ENCODE results near the gene NUP205.
A peak's percentile ranks its signal among the peaks of the same experiment; 100 is the strongest.
"Not testable (repeated sequence)": the region's sequence is repeated elsewhere in the genome, so short reads cannot be mapped to it uniquely, and the experiment has no call there.

NUP205 gene

GRCh38 chr7:135618510-135618909, 60.8 kb downstream of the NUP205 start:
- Mint-ChIP-seq H3K4me3 (no peak overlapping the region), H3K27ac (no peak overlapping the region), H3K36me3 (ENCODE audit: insufficient read depth) (peaks cover 71% of the 10 kb centered on the region), H3K27me3 (no peaks in the 10 kb centered on the region), H3K4me1 (ENCODE audit: low read depth in 2 of 2) (no peaks in the 10 kb centered on the region), H3K9me3 (no peaks in the 10 kb centered on the region)
- no peak for ATAC-seq (replicated peaks)
- DNase-seq, result no peak

GRCh38 chr7:135620447-135620846, 62.7 kb downstream of the NUP205 start:
- Mint-ChIP-seq H3K9me3 (no peaks in the 10 kb centered on the region), H3K27ac (peak overlapping the region in 1 of 2 donors; percentile 38), H3K27me3 (no peaks in the 10 kb centered on the region), H3K4me3 (no peak overlapping the region), H3K36me3 (ENCODE audit: insufficient read depth) (peaks cover 80% of the 10 kb centered on the region), H3K4me1 (ENCODE audit: low read depth in 2 of 2) (no peaks in the 10 kb centered on the region)
- ATAC-seq (replicated peaks) (no peak), DNase-seq (no peak)

- Mint-ChIP-seq H3K4me3 (no peak overlapping the region), H3K4me1 (ENCODE audit: low read depth in 2 of 2) (no peaks in the 10 kb centered on the region), H3K36me3 (ENCODE audit: insufficient read depth) (peaks cover 81% of the 10 kb centered on the region), H3K9me3 (no peaks in the 10 kb centered on the region), H3K27ac (no peak overlapping the region), H3K27me3 (no peaks in the 10 kb centered on the region)
- DNase-seq (peak; percentile 8 to 11 (median 11)), ATAC-seq (replicated peaks) (peak; percentile 40)
Observed at GRCh38 chr7:135620980-135621850, 63.5 kb downstream of the NUP205 start.

GRCh38 chr7:135634191-135634878, 76.6 kb downstream of the NUP205 start:
- ATAC-seq (replicated peaks), result no peak
- Mint-ChIP-seq H3K4me1 (ENCODE audit: low read depth in 2 of 2) (no peaks in the 10 kb centered on the region), H3K36me3 (ENCODE audit: insufficient read depth) (peaks cover 69% of the 10 kb centered on the region), H3K27me3 (no peaks in the 10 kb centered on the region), H3K27ac (no peak overlapping the region), H3K4me3 (no peak overlapping the region), H3K9me3 (no peaks in the 10 kb centered on the region)
- DNase-seq, result no peak

GRCh38 chr7:135639690-135640089, 82.0 kb downstream of the NUP205 start:
- not testable (repeated sequence) for ATAC-seq (replicated peaks); DNase-seq; H3K27ac Mint-ChIP-seq; H3K9me3 Mint-ChIP-seq; H3K4me3 Mint-ChIP-seq; H3K27me3 Mint-ChIP-seq; H3K4me1 Mint-ChIP-seq (ENCODE audit: low read depth in 2 of 2)
- peaks cover 61% of the 10 kb centered on the region for H3K36me3 Mint-ChIP-seq (ENCODE audit: insufficient read depth)

- DNase-seq, result no peak
- ATAC-seq (replicated peaks), result no peak
- H3K36me3 Mint-ChIP-seq (ENCODE audit: insufficient read depth), result peaks cover 43% of the 10 kb centered on the region
- no peaks in the 10 kb centered on the region for H3K9me3 Mint-ChIP-seq
- H3K27ac Mint-ChIP-seq, result peak overlapping the region in 1 of 2 donors; percentile 50
- H3K4me3 Mint-ChIP-seq, result no peak overlapping the region
- no peaks in the 10 kb centered on the region for H3K27me3 Mint-ChIP-seq
- H3K4me1 Mint-ChIP-seq (ENCODE audit: low read depth in 2 of 2), result no peaks in the 10 kb centered on the region
Observed at GRCh38 chr7:135644154-135644553, 86.4 kb downstream of the NUP205 start.

GRCh38 chr7:135644729-135645128, 87.0 kb downstream of the NUP205 start:
- ATAC-seq (replicated peaks) (no peak), DNase-seq (no peak)
- Mint-ChIP-seq H3K36me3 (ENCODE audit: insufficient read depth) (peaks cover 41% of the 10 kb centered on the region), H3K4me3 (no peak overlapping the region), H3K27me3 (no peaks in the 10 kb centered on the region), H3K4me1 (ENCODE audit: low read depth in 2 of 2) (no peaks in the 10 kb centered on the region), H3K27ac (no peak overlapping the region), H3K9me3 (no peaks in the 10 kb centered on the region)

GRCh38 chr7:135645296-135645904, 87.7 kb downstream of the NUP205 start:
- Mint-ChIP-seq H3K9me3 (no peaks in the 10 kb centered on the region), H3K27ac (peak overlapping the region in 1 of 2 donors; percentile 75), H3K4me3 (no peak overlapping the region), H3K36me3 (ENCODE audit: insufficient read depth) (peaks cover 44% of the 10 kb centered on the region), H3K27me3 (no peaks in the 10 kb centered on the region), H3K4me1 (ENCODE audit: low read depth in 2 of 2) (no peaks in the 10 kb centered on the region)
- DNase-seq (peak; percentile 8 to 27 (median 21)), ATAC-seq (replicated peaks) (peak; percentile 70)

GRCh38 chr7:135647755-135648154, 90.0 kb downstream of the NUP205 start:
- no peak for ATAC-seq (replicated peaks)
- no peak overlapping the region for H3K4me3 Mint-ChIP-seq
- no peaks in the 10 kb centered on the region for H3K4me1 Mint-ChIP-seq (ENCODE audit: low read depth in 2 of 2)
- H3K9me3 Mint-ChIP-seq, result no peaks in the 10 kb centered on the region
- DNase-seq, result no peak
- peaks cover 31% of the 10 kb centered on the region for H3K36me3 Mint-ChIP-seq (ENCODE audit: insufficient read depth)
- no peak overlapping the region for H3K27ac Mint-ChIP-seq
- H3K27me3 Mint-ChIP-seq, result no peaks in the 10 kb centered on the region

GRCh38 chr7:135648235-135648634, 90.5 kb downstream of the NUP205 start:
- ATAC-seq (replicated peaks), result no peak
- no peak overlapping the region for H3K27ac Mint-ChIP-seq

GRCh38 chr7:135650831-135651573, 93.3 kb downstream of the NUP205 start:
- no peaks in the 10 kb centered on the region for H3K9me3 Mint-ChIP-seq
- no peak for DNase-seq
- no peaks in the 10 kb centered on the region for H3K27me3 Mint-ChIP-seq
- ATAC-seq (replicated peaks), result no peak
- H3K4me3 Mint-ChIP-seq, result no peak overlapping the region
- peak overlapping the region in 1 of 2 donors; percentile 13 for H3K27ac Mint-ChIP-seq
- no peaks in the 10 kb centered on the region for H3K4me1 Mint-ChIP-seq (ENCODE audit: low read depth in 2 of 2)
- peaks cover 21% of the 10 kb centered on the region for H3K36me3 Mint-ChIP-seq (ENCODE audit: insufficient read depth)

More at GRCh38 chr7:135648235-135648634, 90.5 kb downstream of the NUP205 start:
- H3K4me1 Mint-ChIP-seq (ENCODE audit: low read depth in 2 of 2), result no peaks in the 10 kb centered on the region
- no peaks in the 10 kb centered on the region for H3K9me3 Mint-ChIP-seq
- H3K4me3 Mint-ChIP-seq, result no peak overlapping the region
- H3K27me3 Mint-ChIP-seq, result no peaks in the 10 kb centered on the region
- no peak for DNase-seq
- peaks cover 31% of the 10 kb centered on the region for H3K36me3 Mint-ChIP-seq (ENCODE audit: insufficient read depth)

- H3K4me1 Mint-ChIP-seq (ENCODE audit: low read depth in 2 of 2), result no peaks in the 10 kb centered on the region
- no peaks in the 10 kb centered on the region for H3K27me3 Mint-ChIP-seq
- ATAC-seq (replicated peaks), result no peak
- no peak for DNase-seq
- H3K36me3 Mint-ChIP-seq (ENCODE audit: insufficient read depth), result peaks cover 14% of the 10 kb centered on the region
- H3K27ac Mint-ChIP-seq, result no peak overlapping the region
- no peaks in the 10 kb centered on the region for H3K9me3 Mint-ChIP-seq
- no peak overlapping the region for H3K4me3 Mint-ChIP-seq
Observed at GRCh38 chr7:135653340-135654080, 95.8 kb downstream of the NUP205 start.
